Osteoblast (primary cell): Measurements from ENCODE around the gene DPH2. TPM values are rescaled to one million over a fixed set of nuclear protein-coding genes. Genes with fewer than 3 reads are reported as not detected.

Experiments used
- DNase-seq: peaks from one replicate; pipeline ENCODE4 v3.0.0; 2011; ENCODE audit warnings: low spot score, mixed read lengths; ENCODE audit not compliant: insufficient read length; ENCODE audit errors: missing footprints
- H2AFZ ChIP-seq: 2 replicates; pipeline ENCODE4 v1.6.0; 2011; ENCODE audit warnings: mild to moderate bottlenecking, low read length
- H3K27ac ChIP-seq: 2 replicates; pipeline ENCODE4 v1.5.1; 2011; ENCODE audit warnings: mild to moderate bottlenecking, low read depth, low read length, moderate library complexity
- H3K27me3 ChIP-seq: 2 replicates; pipeline ENCODE4 v1.6.0; 2012; ENCODE audit warnings: mild to moderate bottlenecking, control low read depth, inconsistent platforms, low read length, moderate library complexity; ENCODE audit not compliant: insufficient read depth
- H3K36me3 ChIP-seq: 2 replicates; pipeline ENCODE4 v1.5.1; 2011; ENCODE audit warnings: mild to moderate bottlenecking, low read length, control low read depth, moderate library complexity; ENCODE audit not compliant: insufficient read depth
- H3K4me1 ChIP-seq: 2 replicates; pipeline ENCODE4 v1.5.1; 2011; ENCODE audit warnings: mild to moderate bottlenecking, low read length, control low read depth, moderate library complexity; ENCODE audit not compliant: insufficient read depth
- H3K4me2 ChIP-seq: 2 replicates; pipeline ENCODE4 v1.6.0; 2011; ENCODE audit warnings: mild to moderate bottlenecking, low read length; ENCODE audit not compliant: insufficient read depth
- H3K4me3 ChIP-seq: fragments of 200-600 bp; sonication (generic); 3 replicates; pipeline ENCODE4 v1.5.1; 2012; ENCODE audit warnings: mild to moderate bottlenecking, low read length, inconsistent platforms; ENCODE audit not compliant: insufficient read depth
- H3K79me2 ChIP-seq: 2 replicates; pipeline ENCODE4 v1.6.0; 2012; ENCODE audit warnings: mild to moderate bottlenecking, low read length, control low read depth, inconsistent platforms; ENCODE audit not compliant: insufficient read depth
- H3K9me3 ChIP-seq: 2 replicates; pipeline ENCODE4 v1.5.1; 2011; ENCODE audit warnings: low read depth, low read length, control low read depth
- H4K20me1 ChIP-seq: 2 replicates; pipeline ENCODE4 v1.6.0; 2012; ENCODE audit warnings: mild to moderate bottlenecking, low read length, control low read depth; ENCODE audit not compliant: insufficient read depth
- CTCF ChIP-seq: IDR thresholded peaks from 2 replicates; pipeline ENCODE4 v1.5.1; 2011; ENCODE audit warnings: mild to moderate bottlenecking, low read depth, low read length, moderate library complexity; ENCODE audit errors: extremely low read depth
- total RNA-seq: library from RNA; depleted of rRNA; stranded (reverse); fragments of >200 nt; gene quantifications from 2 replicates; pipeline ENCODE4 v1.2.3, GENCODE V29; 2012

Gene DPH2
- total RNA-seq, 1 donor = 15.6 TPM

- Histone ChIP-seq H3K36me3 (no peaks in the 10 kb centered on the region), H3K4me3 (no peak overlapping the region), H3K9me3 (no peaks in the 10 kb centered on the region), H3K4me2 (no peak overlapping the region), H3K27ac (no peak overlapping the region), H3K4me1 (peaks cover 27% of the 10 kb centered on the region), H2AFZ (no peak overlapping the region), H3K27me3 (no peaks in the 10 kb centered on the region), H4K20me1 (no peaks in the 10 kb centered on the region), H3K79me2 (no peaks in the 10 kb centered on the region)
- no peak for DNase-seq
- no peak for TF ChIP-seq CTCF
Measured at GRCh38 chr1:44010935-44011471, 41.2 kb downstream of the DPH2 start.

DNA sequence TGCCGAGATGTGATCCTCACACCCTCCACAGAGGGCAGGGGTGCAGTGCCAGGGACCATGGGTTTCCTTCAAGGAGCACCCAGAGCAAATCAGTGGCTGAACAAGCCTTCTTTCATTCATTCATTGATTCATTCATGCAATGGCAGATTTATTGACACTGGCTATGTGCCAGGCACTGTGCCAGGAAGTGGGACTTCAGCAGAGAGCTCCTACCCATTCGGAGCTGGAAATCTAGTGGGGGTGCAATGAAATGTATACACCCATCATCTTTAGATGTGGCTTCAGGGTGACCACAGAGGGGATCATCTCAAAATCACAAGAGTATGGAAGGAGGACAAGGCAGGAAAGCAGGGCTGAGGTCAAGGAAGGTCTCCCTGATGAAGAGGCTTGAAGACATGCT, 42.6 kb downstream of the DPH2 start:
- H3K4me2 ChIP-seq = no peak overlapping the region
- no peak overlapping the region for H3K27ac ChIP-seq
- no peak for DNase-seq
- TF ChIP-seq CTCF = no peak
- no peaks in the 10 kb centered on the region for H4K20me1 ChIP-seq
- peaks cover 27% of the 10 kb centered on the region for H3K4me1 ChIP-seq
- no peaks in the 10 kb centered on the region for H3K79me2 ChIP-seq
- H2AFZ ChIP-seq = no peak overlapping the region
- no peak overlapping the region for H3K4me3 ChIP-seq
- no peaks in the 10 kb centered on the region for H3K36me3 ChIP-seq
- H3K27me3 ChIP-seq = no peaks in the 10 kb centered on the region
- no peaks in the 10 kb centered on the region for H3K9me3 ChIP-seq

- no peak overlapping the region for H3K4me3 ChIP-seq
- H3K9me3 ChIP-seq = no peaks in the 10 kb centered on the region
- no peaks in the 10 kb centered on the region for H4K20me1 ChIP-seq
- peaks cover 27% of the 10 kb centered on the region for H3K4me1 ChIP-seq
- no peak for TF ChIP-seq CTCF
- H2AFZ ChIP-seq = no peak overlapping the region
- no peaks in the 10 kb centered on the region for H3K27me3 ChIP-seq
- no peak overlapping the region for H3K27ac ChIP-seq
- no peaks in the 10 kb centered on the region for H3K79me2 ChIP-seq
- H3K36me3 ChIP-seq = no peaks in the 10 kb centered on the region
- no peak for DNase-seq
- no peak overlapping the region for H3K4me2 ChIP-seq
Measured at GRCh38 chr1:44012941-44013609, 43.3 kb downstream of the DPH2 start.

DNA sequence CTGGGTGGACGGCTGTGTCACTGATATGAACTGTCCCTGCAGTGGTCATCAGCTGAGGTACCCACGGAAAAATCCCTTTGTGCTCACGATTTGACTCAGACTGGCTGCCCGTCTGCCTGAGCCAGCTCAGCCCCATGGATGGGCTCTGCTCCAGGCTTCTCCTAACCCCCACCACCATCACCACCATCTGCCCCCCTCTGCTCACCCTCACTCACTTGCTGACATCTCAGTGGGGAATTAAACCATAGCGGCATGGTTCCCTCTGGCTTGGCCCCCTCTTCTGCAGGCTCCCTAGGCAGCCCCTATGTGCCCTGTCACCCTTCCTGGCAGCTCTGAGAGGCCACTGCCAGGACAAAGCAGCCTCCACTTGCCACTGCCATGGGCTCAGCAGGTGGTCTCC, 44.1 kb downstream of the DPH2 start:
- H2AFZ ChIP-seq = no peak overlapping the region
- no peaks in the 10 kb centered on the region for H3K79me2 ChIP-seq
- no peak overlapping the region for H3K4me3 ChIP-seq
- H3K27me3 ChIP-seq = no peaks in the 10 kb centered on the region
- no peaks in the 10 kb centered on the region for H4K20me1 ChIP-seq
- no peaks in the 10 kb centered on the region for H3K9me3 ChIP-seq
- H3K27ac ChIP-seq = no peak overlapping the region
- H3K36me3 ChIP-seq = no peaks in the 10 kb centered on the region
- H3K4me1 ChIP-seq = peaks cover 27% of the 10 kb centered on the region
- no peak for TF ChIP-seq CTCF
- no peak overlapping the region for H3K4me2 ChIP-seq
- peak; percentile 82 for DNase-seq
